AG09309 (cell line): ENCODE measurements around the gene COL6A3.

Source experiments
- DNase-seq: peaks from one replicate; pipeline ENCODE4 v3.0.0-alpha.2; 2010; ENCODE audit warnings: low read depth
- H3K4me3 ChIP-seq: 2 replicates; pipeline ENCODE4 v1.5.1; 2011; ENCODE audit warnings: mild to moderate bottlenecking, low read depth, low read length, moderate library complexity; ENCODE audit not compliant: control insufficient read depth
- TF ChIP-seq, protein P1 (sequence below): IDR thresholded peaks from 2 replicates; pipeline ENCODE4 v1.5.1; 2011; ENCODE audit warnings: mild to moderate bottlenecking, low read depth, low read length, inconsistent platforms; ENCODE audit not compliant: insufficient read depth, control insufficient read depth; ENCODE audit errors: missing control alignments

COL6A3 gene

DNA sequence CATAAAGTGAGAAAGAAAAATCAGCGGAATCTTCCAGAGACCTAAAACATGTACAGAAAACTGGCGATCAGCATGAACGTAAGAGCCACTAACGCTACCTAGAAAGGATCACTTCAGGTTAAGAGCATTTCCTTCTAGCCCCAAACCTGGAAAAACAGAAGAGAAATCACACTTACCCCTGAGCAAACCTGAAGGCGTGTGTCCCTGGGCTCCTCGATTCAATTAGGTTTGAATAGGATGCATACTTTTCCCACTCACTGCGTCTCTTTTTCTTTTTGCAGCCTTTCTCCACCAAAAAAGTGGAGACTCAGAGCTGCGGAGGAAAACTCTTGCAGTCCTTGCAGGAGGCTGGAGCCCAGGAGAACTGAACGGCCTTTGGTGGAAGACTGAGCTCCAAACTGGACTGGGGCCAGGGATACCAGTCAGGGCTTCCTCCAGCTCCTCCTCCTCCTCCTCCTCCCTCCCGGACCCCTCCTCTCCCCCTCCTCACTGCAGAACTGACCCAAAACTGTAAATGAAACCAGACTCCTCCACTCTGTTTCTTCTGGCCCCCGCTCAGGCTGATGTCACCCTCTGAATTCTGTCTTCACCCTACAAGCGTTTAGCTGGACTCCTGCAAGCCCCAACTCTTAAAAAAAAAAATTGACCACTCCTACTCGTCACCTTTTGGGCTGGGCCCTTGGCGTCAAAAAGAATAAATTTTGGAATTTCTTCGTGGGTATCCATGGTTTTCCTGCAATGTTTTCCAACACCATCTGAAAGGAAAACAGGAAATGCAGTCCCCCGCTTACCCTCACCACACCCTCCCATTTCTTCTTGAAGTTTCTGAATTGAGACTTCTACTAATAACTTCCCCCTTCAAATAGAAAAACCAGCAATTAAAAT lies at the start of gene COL6A3:
Gene COL6A3 (minus strand): TSS at position 388 of the 885 bp plus-strand sequence. CDS start 17,347 bp downstream, outside the sequence.
- TF ChIP-seq, protein P1, sequence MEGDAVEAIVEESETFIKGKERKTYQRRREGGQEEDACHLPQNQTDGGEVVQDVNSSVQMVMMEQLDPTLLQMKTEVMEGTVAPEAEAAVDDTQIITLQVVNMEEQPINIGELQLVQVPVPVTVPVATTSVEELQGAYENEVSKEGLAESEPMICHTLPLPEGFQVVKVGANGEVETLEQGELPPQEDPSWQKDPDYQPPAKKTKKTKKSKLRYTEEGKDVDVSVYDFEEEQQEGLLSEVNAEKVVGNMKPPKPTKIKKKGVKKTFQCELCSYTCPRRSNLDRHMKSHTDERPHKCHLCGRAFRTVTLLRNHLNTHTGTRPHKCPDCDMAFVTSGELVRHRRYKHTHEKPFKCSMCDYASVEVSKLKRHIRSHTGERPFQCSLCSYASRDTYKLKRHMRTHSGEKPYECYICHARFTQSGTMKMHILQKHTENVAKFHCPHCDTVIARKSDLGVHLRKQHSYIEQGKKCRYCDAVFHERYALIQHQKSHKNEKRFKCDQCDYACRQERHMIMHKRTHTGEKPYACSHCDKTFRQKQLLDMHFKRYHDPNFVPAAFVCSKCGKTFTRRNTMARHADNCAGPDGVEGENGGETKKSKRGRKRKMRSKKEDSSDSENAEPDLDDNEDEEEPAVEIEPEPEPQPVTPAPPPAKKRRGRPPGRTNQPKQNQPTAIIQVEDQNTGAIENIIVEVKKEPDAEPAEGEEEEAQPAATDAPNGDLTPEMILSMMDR: no peak
- DNase-seq: peak; percentile 95
- peak within 1 kb of the TSS; percentile 90 for H3K4me3 ChIP-seq

- no peak for DNase-seq
- TF ChIP-seq, protein P1: no peak
- no peak overlapping the region for H3K4me3 ChIP-seq
Observed at GRCh38 chr2:237459741-237460174, 45.8 kb upstream of the COL6A3 start.

GRCh38 chr2:237459226-237459625 lies 45.3 kb upstream of the COL6A3 start:
- no peak for DNase-seq
- TF ChIP-seq, protein P1: no peak
- H3K4me3 ChIP-seq: no peak overlapping the region

GRCh38 chr2:237458519-237458918 lies 44.6 kb upstream of the COL6A3 start:
- no peak for DNase-seq
- TF ChIP-seq, protein P1: no peak
- no peak overlapping the region for H3K4me3 ChIP-seq

DNA sequence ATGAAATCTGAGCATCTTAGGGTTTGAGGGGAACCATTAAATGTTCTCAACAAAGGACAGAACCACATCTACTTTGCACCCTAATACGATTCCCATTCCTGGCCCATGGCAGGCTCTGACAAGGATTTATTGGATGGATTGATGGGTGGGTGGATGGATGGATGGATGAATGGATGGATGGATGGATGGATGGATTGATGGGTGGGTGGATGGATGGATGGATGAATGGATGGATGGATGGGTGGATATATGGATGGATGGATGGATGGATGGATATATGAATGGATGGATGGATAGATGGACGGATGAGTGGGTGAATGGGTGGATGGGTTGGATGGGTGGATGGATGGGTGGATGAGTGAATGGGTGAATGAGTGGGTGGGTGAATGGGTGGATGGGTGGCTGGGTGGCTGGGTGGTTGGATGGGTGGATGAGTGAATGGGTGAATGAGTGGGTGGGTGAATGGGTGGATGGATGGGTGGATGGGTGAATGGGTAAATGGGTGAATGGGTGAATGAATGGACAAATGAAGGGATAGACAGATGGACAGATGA lies 43.5 kb upstream of the COL6A3 start:
- no peak overlapping the region for H3K4me3 ChIP-seq
- no peak for DNase-seq
- TF ChIP-seq, protein P1: no peak

DNA sequence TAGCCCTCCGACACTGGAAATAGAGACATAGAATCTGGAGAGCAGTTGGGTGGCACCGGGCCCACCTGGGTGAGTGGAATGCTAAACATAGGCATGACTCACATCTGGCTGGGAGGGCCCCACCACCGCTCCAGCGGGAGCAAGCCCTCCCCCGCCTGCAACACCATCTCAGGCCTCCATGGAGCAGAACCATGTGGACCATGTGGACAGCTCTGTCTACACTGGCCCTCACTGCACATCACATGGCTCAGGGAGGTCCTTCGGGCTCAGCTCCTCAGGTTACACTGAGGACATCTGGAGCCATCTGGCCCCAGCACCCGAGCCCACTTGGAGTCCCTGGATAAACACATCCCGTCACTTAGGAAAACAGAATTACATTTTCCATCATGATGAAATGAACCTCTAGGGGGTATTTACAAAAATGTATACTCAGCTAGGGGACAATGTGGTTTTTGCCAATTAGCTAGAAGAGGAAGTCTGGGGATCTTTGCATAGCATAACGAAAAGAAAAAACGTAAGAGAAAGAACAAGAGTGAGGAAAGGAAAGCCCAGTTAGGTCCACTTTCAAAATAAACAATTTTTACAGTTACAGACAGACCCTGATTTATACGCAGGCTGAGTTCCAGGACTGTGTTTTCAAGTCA lies 42.4 kb upstream of the COL6A3 start:
- TF ChIP-seq, protein P1: no peak
- H3K4me3 ChIP-seq: no peak overlapping the region
- DNase-seq: no peak
